NCI-H128 (cell line): ENCODE results near the gene THADA.
"Not testable (repeated sequence)": the region's sequence is repeated elsewhere in the genome, so short reads cannot be mapped to it uniquely, and the experiment has no call there.

Experiments used
- DNase-seq: peaks from one replicate; lab custom pipeline; 2025; ENCODE audit not compliant: unreplicated experiment; lab: John Stamatoyannopoulos, UW

The THADA gene, protein sequence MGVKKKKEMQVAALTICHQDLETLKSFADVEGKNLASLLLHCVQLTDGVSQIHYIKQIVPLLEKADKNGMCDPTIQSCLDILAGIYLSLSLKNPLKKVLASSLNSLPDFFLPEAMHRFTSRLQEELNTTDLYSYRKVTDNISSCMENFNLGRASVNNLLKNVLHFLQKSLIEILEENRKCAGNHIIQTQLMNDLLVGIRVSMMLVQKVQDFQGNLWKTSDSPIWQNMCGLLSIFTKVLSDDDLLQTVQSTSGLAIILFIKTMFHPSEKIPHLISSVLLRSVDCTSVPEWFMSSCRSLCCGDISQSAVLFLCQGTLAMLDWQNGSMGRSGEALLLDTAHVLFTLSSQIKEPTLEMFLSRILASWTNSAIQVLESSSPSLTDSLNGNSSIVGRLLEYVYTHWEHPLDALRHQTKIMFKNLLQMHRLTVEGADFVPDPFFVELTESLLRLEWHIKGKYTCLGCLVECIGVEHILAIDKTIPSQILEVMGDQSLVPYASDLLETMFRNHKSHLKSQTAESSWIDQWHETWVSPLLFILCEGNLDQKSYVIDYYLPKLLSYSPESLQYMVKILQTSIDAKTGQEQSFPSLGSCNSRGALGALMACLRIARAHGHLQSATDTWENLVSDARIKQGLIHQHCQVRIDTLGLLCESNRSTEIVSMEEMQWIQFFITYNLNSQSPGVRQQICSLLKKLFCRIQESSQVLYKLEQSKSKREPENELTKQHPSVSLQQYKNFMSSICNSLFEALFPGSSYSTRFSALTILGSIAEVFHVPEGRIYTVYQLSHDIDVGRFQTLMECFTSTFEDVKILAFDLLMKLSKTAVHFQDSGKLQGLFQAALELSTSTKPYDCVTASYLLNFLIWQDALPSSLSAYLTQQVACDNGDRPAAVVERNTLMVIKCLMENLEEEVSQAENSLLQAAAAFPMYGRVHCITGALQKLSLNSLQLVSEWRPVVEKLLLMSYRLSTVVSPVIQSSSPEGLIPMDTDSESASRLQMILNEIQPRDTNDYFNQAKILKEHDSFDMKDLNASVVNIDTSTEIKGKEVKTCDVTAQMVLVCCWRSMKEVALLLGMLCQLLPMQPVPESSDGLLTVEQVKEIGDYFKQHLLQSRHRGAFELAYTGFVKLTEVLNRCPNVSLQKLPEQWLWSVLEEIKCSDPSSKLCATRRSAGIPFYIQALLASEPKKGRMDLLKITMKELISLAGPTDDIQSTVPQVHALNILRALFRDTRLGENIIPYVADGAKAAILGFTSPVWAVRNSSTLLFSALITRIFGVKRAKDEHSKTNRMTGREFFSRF (N-terminal part only)

DNA sequence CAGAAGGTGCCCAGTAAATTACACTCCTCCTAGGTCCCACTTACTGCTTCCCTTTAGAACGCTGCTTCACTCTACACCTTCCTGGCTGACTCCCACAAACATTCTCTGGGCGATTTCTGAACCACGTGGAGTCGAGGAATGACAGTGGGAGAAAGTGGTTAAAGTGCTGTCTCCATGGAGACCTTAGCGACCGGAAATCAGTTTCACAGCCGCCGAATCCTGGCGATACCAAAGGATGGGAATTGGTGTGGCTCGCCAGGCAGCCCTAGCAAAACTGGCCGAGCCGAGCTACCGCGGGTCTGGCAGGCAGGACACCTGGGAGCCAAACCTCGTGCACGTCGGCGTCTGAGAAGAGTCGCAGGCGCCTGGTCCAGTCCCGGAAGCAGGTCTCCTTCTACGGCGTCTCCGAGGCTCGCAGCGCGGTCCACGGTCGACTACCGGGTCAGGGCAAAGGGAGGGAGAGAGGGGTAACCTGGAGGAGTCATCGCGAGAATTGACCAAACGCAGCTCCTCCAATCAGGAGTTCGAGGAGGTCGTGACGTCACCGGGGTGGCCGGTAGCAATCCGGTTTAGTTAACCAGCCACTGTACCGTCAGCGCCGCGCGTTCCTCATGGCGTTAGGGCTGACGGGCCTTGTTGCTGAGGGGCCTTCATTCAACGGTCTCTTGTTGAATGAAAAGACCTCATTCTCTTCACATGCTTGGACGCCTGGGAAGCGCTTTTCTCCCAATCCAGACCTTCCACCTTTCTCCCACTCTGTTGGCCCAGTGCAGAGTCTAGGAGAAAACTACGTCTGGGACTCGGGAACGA, at the start of gene THADA:
Gene THADA (minus strand): TSS at position 436 of the 810 bp plus-strand sequence. CDS start 3,646 bp downstream, outside the sequence.
- peak; percentile 87 for DNase-seq

DNA sequence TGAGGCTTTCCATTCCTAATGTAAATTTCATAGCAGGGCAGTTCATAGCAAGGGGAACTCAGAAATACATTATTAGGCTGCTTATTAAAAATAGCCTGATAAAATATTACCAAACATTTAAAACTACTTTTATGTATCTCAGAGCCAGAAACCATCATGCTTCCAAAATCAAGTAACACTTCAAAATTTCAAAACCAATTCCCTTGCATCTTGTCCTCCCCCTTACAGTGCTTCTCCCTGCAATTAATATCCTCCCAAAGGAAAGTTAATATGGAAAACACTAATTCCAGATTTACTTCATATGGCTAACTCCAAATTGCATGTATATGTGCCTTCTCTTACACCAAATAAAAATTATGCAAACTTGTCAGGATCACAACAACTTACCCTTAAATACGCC, 47.8 kb upstream of the THADA start:
- DNase-seq: no peak

DNA sequence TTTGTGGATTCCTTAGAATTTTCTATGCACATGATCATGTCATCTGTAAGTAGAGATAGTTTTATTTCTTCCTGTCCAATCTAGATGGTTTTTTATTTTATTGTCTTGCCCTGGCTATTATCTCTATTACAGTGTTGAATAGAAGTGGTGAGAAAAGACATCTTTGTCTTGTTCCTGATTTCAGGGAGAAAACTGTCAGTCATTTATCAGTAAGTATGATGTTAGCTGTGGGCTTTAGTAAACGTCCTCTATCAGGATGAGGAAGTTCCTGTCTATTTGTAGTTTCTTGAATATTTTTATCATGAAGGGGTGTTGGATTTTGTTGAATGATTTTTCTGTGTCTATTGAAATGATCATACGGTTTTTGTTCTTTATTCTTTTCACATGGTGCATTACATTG, 46.5 kb upstream of the THADA start:
- DNase-seq: no peak

DNA sequence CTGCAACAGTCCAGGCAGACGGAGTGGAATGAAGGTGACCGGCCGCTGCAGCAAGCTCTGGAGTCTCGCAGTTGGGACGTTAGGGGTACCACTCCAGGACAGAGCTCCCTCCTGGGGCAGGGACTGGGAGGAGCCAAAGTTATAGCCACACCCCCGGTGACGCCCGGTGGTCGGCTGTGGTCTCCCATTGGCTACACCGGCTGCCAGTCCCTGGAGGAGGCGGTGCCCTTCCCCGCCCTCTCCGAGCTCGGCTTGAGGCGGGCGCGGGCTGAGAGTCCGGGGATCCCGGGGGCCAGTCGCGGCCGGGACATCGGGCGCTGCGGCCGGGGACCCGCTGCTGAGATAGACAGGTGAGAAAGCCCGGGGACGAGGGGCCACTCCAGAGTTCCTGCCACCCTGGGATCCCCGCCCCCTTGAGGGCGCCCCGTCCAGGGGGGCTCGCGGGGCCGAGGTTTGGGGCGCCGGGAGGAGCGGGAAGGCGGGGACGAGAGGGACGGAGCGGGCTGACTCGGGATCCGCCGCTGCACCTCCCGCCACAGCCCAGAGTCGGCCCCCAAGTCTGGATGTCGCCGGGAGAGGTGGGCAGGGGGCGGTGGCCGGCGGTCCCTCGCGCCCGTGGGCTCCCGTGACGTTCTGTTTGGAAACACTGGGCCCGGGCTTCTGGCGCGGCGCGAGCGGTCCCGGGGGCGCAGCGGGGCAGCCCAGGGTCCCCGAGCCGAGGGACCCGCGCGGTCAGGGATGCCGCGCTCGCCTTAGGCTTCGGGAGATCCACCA, 41.4 kb upstream of the THADA start, which contains the start of gene PLEKHH2:
Gene PLEKHH2 (plus strand): TSS at position 231 of the 774 bp plus-strand sequence. CDS start 7,414 bp downstream, outside the sequence.
- DNase-seq: peak; percentile 81

DNA sequence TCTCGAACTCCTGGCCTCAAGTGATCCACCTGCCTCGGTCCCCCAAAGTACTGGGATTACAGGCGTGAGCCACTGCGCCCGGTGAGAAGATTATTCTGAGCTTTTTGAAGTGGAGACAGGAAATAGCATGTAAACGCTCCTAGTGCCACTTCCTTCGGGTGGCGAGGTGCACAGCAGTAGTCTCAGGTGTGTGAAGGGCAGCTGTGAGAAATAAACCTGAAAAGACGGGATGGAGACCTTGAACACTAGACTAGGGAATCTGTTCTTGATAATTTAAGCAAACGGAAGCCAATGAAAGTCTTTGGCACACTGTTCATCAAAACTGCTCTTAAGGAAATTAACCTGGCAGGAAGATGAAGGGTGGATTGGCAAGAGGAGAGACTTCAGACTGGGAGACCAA, 40.8 kb upstream of the THADA start:
- no peak for DNase-seq

DNA sequence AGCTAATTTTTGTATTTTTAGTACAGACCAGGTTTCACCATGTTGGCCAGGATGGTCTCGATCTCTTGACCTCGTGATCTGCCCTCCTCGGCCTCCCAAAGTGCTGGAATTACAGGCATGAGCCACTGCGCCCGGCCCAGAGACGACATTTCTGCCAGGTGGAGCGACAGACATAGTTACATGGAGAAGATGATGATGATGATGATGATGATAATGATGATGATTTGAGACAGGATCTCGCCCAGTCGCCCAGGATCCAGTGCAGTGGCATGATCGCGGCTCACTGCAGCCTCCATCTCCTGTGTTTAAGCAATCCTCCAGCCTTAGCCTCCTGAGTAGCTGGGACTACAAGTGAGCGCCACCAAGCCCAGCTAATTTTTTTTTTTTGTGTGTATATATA, 40.3 kb upstream of the THADA start:
- not testable (repeated sequence) for DNase-seq

DNA sequence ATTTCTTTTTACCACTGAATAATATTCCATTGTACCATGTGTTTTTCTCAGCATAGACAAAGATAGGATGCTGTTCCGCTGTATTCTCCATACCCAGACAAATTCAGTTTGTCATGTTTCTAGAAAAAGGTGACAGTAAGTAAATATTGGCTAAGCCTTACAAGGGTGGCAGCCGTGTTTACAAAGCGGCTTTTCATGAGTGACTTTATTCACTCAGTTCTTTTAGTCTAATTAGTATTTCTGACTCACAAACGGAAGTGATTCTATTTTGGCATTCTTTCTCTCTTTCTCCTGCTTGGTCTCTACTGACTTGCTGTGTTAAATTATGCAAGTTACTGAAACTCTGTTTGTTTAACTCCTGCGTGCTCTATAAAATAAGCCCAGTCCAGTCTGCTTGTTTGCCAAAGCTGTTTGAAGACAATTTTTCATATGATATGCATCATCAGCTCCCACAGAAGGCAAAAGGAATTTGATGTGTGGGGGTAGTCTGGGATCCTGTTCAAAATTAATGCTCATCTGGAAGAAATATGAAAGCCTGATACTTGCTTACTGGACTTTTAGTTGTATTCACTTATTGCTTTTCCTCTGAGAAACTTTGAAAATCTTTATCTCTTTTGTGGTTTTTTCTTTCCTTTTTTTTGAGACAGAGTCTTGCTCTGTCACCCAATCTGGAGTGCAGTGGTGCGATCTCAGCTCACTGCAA, 38.9 kb upstream of the THADA start:
- no peak for DNase-seq

DNA sequence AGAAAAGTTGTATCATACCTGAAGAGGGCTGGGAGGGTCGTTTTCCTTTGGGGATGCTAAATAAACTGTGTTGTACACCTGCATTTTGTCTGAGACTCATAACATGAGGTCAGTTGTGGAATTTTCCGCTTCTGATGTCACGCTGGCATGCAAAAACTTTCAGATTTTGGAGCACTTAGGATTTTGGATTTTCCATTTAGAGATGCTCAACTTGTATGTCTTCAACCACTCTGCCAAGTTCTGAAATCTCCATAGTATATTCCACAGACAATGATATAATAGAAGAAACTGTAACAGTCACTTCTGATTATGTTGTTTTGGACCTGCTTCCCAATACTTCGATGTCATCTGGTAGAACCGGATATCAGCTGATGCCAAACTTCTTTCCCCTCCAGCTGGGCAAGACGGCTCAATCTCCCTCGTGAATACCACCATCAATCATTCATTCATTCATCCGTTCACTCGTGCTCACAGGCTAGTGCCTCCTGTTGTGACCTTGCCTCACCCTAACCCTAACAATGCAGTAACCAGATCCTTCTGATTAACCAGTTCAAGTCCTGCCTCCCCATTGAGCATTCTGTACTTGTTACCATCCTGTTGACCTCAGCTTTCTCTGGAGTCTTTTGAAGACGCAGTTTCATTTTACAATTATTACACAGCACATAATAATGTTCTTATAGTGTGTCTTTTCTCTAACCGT, 35.9 kb upstream of the THADA start:
- no peak for DNase-seq

DNA sequence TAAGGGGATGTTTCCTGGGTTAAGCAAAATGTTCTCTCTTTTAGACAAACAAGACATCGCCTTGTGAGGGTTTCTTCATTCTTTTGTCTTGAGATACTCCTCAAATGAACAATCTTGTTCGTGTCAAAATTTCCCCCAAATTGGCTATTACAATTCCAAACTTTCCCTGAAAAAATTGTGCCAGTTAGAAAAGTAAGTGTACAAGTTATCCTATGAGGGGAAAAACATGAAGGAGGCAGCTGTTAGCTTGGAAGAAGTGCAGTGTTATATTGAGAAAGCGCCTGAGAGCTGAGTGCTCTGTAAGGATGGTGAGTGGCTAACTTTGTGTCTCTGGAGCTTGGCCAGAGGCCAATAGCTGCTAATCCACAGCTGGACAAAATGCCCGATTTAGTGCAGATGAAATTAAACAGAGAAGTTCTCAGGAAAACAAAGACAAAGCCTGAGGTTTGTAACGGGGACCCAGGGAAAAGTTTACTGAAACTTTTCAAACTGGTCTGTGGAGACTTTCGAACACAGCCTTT, 27.2 kb upstream of the THADA start:
- DNase-seq: no peak

DNA sequence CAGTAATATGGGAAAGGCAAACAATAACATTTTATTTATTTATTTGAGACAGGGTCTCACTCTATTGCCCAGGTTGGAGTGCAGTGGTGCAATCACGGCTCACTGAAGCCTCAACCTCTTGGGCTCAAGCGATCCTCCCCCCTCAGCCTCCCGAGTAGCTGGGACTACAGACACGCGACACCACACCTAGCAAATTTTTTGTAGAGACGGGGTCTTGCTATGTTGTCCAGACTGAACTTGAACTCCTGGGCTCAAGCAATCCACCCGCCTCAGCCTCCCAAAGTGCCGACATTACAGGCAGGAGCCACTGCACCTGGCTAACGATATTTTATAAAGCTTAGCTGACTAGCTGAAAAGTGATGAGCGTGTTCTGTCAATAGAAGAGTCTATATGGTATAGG, 23.7 kb upstream of the THADA start:
- DNase-seq: no peak

DNA sequence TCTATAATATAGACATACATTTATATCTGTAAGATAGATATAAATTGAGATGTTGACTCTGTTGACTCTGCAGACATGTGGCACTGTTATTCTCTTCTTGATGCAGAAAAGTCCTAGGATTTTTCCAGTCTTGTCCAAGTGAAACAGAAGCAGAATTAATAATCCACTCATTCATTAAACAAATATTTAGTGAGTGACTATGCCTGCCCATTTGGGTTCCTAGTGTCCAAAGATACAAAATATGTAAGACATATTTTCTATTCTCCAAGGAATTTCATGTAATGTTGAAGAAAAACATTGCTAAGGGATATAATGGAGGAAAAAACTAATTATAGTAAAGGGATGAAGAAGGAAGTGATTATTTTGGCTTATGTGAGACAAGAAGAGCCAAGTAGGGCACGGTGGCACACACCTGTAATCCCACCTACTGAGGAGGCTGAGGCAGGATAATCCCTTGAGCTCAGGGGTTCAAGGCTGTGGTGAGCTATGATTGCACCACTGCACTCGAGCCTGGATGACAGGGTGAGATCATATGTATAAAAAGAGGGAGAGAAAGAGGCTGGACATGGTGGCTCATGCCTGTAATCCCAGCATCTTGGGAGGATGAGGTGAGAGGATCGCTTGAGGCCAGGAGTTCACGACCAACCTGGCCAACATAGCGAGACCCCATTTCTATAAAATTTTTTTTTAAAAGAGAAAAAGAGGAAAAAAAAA, 21.3 kb upstream of the THADA start:
- DNase-seq: no peak

DNA sequence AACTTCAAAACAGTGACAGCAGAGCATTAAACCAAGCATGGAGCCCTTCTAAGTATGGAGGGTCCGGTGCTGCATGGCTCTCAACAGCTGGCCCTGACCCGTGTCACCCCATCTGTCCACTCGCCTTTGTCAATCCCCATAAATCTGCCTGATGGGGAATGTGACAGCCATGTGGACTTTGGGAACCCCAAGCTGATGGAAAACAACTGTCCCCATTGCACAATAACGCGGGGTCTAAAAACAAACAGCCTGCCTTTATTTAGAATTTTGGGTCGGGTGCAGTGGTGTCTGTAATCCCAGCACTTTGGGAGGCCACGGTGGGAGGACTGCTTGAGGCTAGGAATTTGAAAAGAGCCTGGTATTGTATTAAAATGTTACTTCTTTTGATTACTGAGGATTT, 17.1 kb upstream of the THADA start:
- DNase-seq: no peak

DNA sequence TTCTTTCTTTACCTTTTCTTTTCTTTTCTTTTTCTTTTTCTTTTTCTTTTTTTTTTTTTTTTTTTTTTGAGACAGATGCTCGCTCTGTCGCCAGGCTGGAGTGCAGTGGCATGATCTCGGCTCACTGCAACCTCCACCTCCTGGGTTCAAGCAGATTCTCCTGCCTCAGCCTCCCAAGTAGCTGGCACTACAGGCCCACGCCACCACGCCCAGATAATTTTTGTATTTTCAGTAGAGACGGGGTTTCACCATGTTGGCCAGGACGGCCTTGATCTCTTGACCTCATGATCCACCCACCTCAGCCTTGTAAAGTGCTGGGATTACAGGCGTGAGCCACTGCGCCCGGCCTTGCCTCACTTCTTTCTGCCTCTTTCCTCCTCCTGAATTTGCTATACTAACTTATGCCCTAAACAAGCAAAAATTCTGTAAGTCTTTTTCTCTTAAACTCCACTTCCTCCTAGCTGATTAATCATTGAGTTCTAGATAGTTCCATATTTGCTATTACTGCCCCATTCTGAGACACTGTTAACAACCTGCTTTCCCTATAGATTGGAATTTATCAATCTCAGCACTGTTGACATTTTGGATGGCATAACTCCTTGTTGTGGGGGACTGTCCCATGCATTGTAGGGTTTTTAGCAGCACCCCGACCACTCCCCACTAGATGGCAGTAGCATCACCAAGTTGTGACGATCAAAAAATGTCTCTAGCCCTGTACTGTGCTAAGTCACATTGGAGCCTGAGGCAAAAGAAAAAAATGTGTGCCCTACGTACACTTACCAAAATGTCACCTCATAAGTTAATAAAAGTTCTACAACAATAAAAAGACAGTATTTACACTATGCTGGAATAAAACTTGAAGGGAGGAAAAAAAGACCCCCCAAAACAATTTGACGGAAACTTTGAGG, 16.4 kb upstream of the THADA start:
- DNase-seq: peak; percentile 33

DNA sequence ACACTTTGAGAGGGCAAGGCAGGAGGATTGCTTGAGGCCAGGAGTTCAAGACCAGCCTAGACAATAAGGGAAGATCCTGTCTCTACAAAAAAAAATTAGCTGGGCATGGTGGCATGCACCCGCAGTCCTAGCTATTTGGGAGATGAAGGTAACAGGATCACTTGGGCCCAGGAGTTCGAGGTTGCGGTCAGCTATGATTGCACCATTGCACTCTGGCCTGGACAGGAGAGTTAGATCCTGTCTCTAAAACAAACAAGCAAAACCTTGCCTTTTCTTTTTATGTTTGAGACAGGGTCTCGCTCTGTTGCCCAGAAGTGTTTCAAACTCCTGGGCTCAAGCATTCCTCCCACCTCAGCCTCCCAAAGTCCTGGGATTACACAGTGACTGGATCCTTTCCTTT, 14.5 kb upstream of the THADA start:
- DNase-seq: no peak

DNA sequence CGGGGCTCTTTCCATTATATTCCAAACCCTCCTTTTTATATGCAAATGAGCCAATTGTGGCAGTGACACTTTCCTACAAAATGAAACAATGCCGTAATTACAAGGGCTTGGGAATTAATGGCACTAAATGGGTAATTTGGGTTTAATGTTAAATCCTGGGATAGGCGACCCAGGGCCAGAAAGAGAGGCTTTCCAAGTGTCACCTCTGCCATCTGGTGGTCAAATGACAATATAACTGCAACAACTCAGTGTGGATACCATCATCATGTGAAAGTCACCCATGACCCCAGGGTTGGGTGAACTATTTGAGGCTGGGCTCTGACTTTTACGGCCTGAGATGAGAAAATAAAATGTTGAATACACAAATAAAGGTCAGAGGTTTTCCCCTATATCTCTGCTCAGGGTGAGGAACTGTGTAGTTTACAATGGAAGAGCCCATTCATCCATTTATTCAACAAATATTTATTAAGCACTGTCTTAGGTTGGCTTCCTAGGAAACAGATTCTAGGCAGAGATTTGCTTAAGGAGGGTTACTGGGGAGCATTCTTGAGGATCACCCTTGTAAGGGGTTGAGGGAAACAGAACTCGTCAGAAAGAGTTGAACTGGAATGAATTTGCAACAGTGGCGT, 13.6 kb upstream of the THADA start:
- DNase-seq: no peak

DNA sequence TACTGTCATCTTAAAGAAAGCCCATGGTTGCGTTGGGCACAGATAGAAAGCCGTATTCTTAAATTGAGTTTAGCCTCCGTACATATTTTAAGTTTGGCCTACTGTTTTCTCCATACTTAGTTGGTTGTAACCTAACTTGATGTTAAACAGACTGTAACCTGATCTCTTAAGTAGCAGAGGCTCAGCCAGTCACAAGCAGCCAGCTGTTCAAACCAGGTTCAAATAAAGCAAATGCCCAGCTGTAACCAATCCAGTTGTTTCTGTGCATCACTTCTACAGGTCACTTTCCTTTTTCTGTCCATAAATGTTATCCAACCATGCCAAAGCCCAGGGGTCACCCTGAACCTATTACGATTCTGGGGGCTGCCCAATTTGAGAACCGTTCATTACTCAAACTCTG, 10.0 kb upstream of the THADA start:
- DNase-seq: no peak
